HG03354 (cell line): ENCODE results near the gene HCCS.

ENCODE experiments used
- ATAC-seq: cut with Tn5 transposase; IDR thresholded peaks from one replicate; pipeline ENCODE4 v1.9.1; 2021; ENCODE audit warnings: mild to moderate bottlenecking; ENCODE audit not compliant: unreplicated experiment, poor library complexity, severe bottlenecking

The HCCS gene

DNA sequence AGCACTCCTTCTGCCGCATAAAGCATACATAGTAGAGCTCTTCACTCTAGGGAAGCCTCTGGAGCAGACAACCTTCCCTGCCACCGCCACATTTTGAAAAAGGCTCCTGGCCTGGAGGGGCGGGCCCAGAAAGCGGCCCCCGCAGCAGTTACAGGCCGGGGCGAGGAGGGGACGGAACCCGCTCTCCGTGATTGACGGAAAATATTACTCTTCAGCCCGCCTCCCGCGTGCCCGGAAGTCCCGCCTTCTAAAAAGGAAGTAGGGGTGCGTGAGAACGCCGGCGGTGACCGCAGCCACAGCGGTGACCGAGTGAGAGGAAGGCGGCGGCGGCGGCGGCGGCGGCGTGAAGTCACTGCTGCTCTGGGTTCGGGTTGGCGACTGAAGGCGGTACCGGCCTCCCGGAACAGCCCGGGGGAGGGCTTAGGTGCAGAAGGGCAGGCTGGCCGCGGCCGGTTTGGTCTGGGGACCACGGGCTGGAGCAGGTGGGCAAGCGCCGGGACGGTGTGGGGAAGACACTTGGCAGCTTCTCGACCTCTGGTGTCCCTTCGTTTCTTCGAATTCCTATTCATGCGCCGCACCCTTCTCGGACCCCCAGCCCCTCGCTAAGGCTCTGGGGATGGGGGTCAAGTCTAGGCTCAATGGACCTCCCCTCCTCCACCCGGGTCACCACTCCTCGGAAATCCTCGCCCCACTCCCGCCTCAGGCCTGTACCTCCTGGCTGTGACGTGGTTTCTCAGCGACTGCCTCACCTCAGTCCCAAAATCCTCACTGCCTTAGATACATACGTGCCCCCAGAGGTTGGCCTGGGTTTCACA, at the start of gene HCCS:
Gene HCCS (plus strand): TSS at position 296 of the 815 bp plus-strand sequence. CDS start 729 bp downstream, outside the sequence.
- ATAC-seq = peak; percentile 91

DNA sequence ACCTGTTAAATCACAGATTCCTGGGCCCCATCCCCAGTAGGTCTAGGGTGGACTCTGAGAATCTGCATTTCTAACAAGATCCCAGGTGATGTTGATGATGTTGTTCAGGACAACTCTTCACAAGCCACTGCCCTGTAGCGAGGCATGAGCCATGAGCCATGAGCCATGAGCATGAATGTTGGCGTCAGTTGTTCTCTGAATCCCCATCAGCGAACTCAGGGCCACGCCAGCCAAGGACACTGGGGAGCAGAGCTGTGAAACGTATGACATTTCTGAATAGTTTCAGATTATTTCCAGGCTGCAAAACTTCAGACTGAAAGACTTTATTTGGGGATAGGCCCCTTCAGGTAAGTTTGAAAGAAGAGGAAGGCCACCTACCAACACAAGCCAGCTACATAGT, 46.9 kb upstream of the HCCS start:
- no peak for ATAC-seq

DNA sequence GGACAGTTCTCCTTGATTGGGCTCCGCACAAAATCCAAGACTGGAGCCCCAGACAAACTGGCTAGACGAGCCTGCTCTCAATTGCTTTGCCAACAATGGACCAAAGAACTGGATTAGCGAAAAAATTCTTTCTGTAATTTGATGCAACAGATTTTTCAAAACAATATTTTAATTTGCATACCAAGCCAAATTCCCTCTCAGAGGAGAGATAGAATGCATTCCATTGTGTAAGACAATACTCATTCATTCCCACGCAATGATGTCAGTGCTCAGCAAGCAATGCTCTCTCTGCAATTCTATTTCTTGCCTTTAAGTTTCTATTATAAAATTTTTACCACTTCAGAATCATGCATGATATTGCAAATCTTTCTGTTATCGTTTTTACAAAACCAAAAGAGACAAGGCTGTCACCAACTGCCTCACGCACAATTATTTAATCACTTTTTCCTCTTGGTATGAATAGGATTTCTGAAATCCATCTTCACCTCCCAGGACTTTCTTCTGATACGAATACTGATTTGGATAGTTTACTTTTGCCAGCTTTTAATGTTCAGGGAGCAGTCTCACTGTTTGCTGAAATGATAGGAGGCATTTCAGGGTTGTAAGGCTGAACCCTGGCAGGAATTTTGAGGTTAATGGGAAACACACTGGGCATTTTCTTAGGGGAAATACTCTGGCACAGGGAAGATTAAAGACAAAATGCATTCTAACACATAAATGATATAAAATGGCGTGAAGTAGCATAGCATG, 46.1 kb upstream of the HCCS start:
- ATAC-seq = no peak

DNA sequence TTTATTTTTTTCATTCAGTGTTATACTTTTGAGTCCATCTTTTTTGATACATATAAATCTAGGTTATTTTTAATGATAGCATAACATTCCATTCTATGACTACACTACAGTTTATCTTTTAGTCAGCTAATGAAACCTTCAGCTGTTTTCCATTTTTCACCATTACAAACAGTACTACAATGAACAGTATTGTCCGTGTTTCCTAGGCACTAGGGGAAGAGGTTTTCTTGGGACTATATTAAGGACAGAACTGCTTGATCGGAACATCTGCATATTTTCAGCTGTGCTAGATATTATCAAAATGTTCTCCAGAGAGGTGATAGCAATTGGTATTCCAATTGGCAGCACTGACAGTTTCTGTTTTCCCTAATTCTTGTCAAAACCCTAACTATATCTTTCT, 44.3 kb upstream of the HCCS start:
- no peak for ATAC-seq

DNA sequence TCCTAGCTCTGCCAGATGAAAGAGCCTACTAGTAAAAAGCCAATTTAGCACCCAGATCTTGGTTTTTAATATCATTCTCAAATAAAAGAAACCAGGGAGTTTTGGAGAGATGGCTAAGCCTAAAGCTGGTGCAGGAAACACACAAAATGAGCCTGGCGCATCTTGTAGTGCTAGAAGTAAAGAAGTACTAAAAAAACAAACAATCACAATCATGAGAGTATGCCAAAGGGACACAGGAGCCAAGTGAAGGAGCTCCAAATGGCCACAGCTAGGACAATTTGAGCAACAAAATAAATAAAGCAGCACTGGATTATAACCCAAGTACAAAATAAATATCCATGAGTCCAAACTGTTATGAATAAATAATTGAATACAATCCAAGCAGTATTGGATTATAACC, 37.8 kb upstream of the HCCS start:
- ATAC-seq = no peak

DNA sequence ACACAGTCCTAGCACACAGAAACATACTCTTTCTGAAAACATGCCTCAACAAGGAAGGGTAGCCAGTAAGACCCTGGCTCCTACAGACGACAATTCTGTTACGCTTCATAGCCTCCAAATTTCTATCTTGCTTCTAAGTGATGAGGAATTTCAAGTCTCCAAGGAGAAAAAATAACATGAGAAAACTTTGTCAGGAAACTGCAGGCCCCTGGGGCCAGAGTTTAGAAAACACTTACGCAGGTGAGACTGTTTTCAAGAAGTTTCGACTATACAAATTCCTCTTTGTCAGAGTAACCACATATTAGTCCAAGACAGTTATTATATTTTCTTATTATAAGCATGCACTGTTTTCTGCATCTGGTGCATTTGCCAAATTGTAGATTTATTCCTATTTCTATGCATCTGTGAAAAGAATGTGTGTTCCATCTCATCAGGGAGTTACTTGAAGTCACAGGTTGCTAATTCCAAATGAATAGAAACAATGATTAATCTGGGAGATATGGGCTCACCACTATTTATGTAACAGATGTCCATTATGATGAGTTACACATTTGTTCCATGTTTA, 30.3 kb upstream of the HCCS start:
- ATAC-seq = no peak

DNA sequence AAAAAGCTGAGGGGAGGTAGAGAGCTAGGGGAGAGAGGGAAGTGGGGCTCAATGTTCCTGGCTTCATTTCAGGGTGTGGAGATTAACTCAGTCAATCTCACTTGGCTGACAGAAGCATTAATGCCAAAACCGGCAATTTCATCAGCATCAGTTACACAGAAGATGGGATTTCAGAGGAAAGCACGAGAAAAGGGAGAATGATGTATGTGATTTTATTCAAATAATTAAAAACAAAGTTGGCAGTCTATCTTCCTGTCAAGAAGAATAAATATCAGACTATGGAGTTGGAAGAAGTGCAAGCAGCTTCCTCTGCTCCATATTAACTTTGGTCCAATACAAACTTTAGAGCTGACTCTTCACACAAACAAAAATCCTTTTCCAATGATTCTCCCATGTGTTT, 29.6 kb upstream of the HCCS start:
- no peak for ATAC-seq

DNA sequence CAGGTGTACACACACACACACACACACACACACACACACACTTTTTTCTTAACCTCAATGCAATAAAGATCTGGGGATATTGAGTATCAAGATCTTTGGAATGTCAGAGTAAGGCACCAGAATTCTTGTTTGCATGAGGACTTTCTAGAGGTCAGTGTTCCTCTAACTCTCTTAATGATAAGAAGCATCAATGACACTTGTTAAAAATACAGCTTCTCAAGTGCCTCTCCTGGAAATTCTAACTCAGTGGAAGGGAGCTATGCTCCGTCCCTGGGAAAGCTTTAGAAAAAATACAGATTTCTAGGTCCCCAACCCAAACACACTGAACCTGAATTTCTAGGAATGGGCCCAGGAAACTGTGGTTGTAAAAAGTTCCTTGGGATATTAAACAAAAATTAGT, 25.8 kb upstream of the HCCS start:
- ATAC-seq = no peak

DNA sequence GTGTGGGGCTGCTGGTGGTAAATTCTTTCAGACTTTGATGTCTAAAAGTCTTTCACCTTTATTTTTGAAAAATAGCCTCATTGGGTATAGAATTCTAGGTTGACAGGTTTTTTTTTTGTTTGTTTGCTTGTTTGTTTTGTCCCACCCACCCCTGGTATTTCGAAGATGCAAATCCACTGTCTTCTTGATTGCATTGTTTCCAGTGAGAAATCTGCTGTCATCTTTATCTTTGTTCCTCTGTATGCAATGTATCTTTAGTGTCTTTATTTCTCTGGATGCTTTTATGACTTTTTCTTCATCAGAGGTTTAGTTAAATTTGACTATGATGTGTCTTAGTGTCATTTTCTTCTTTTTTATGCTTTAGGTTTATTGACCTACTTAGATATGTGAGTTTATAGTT, 21.3 kb upstream of the HCCS start:
- no peak for ATAC-seq

DNA sequence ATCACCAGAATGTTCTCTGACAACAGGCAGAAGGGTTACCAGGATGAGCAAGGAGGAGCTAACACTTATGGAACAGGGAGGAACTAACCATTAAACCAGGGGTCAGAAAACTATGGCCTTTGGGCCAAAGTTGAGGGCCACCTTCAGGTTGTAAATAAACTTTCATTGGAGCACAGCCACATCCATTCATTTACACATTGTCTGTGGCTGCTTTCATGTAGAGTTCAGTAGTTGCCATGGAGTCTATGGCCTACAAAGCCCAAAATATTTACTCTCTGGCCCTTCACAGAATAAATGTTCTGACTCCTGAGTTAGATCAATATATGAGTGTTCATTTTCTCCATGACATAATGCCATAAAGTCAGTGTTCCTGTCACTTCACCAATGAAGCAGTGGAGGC, 13.2 kb upstream of the HCCS start:
- no peak for ATAC-seq

DNA sequence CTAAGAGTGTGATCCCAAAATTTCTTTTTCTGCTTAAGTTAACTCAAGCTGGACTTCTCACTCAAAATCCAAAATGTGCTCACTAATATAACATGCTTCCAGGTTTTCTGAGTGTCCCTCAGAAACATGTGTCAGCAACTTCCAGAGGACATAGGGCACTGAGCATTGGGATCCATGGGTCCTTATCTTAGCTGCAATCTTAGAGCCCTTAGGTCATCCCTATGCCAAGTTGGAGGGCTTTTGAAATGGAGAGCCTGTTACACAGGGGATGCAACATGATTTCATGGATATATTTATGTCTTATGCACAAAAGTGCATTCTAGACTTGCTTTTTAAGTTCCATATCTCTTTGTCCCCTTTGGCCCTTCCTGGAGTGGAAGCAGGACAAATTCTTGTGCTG, 11.7 kb upstream of the HCCS start:
- ATAC-seq = no peak

DNA sequence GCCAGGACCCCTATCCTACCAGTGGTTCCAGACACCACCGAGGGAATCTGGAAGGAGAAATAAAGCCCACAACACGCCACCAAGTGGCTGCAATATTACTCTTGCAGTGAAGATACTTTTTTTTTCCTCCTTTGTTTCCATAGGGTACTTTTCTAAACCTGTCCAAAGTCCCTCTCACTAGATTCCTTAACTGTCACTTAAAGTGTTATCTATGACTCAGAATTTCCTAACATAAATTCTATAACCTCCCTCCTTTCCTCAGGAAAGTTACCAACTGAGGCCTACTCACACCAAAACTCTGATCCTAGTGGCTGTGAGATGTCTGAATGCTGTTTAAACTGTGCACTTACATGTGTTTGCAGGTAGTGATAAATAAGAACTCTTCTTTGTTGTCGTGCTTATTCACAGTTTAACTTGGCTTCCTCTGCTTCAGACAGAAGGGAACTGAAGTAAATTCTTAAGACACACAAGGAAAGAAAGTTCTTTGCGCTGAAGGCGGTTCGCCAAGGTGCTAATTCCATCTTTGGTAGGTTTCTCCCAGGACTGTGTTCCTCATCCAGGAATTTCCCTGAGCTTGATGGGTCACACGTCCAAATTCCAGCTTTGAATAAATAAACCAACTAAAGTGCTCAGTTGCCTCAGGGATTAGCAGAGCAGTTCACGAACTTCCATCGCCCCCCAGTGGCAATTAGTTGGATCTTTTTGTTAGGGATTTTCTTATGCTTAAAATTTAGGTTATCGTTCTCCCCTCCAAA, 10.7 kb upstream of the HCCS start:
- ATAC-seq = no peak

DNA sequence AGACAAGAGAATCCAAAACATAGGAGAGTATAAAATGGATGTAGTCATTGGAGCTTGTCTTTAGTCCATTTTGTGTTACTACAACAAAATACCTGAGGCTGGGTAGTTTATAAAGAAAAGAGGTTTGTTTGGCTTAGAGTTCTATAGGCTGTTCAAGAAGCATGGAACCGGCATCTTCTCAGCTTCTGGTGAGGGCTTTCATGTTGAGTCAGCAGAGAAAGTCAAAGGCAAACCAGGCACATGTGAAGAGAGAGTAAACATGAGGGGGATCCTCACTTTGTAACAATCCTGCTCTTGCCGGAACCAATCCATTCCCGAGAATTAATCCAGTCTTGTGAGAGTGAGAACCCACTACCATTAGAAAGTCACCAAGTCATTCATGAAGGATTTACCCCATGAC, 8.1 kb upstream of the HCCS start:
- no peak for ATAC-seq

DNA sequence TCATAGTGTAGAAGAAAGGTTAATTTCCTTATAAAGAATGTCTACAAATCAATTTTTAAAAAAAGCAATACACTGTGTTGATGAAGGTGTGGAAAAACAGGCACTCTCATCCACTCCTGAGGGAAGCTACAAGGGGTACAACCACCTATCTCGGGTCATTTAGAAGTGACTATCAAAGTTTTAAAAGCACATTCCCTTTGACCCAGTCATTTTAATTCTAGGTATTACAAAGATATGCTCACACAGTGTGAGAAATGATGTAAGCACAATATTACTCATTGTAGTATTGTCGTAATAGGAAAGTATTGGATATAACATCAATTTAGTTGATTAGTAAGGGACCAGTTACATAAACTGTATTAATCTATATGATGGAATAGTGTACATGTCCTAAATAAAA, 7.4 kb upstream of the HCCS start:
- ATAC-seq = no peak

DNA sequence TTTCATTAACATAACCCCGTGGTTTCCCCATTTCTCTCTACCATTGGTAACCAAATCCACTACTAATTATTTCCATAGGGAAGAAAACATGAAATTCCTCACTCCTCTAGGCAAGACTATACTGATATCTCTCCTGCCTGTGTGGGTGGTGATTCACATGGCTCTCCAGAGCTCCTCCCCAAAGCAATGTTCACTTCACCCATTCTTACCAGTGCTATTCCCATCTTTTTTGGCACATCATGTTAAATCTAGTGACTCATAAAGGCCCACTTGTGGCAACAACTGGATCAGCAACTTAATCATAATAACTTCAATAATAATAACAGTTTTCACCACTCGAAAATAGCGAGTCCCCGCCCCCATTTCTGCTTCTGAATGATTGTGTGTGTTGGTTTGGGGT, 6.1 kb upstream of the HCCS start:
- ATAC-seq = no peak

DNA sequence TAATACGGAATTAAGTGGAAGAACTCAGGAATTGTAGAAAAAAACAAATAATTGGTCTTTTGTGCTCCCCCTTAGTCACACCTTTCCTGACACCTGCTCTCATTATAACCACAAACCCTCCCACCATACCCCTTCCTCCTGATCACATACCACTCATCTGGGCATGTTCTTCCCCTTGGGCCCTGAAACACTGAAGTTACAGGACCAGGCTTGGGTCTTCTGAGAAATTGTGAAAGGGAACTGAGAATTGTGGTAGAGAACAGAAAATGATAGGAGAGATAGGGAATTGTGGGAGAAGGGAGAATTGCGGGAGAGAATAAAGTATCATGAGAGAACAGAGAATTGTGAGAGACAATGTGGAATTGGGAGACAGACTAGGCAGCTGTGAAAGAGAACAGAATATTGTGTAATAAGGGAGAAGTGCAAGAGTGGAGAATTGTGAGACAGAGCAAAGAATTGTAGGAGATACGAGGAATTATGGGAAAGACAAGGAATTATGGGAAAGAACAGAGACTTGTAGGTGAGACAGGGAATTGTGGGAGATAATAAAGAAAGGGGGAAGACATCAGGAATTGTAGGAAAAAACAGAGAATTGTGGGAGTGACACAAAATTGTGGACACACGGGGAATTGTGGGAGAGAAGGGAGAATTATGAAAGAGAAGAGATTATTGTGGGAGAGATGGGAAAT, 2.7 kb upstream of the HCCS start:
- ATAC-seq = no peak

DNA sequence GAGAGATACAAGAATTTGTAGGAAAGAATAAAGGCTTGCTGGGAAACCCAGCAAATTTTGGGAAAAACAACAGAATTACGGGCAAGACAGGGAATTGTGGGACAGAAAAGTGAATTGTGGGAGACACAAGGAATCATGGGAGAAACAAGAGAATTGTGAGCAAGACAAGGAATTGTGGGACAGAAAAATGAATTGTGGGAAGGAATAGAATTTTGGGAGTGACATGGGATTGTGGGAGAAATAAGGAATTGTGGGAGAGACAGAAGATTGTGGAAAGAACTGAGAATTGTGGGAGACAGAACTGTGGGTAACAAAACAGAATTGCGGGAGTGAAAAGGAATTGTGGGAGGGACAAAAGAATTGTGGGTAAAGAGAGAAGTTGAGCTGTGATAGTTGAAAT, 1.2 kb upstream of the HCCS start:
- no peak for ATAC-seq

DNA sequence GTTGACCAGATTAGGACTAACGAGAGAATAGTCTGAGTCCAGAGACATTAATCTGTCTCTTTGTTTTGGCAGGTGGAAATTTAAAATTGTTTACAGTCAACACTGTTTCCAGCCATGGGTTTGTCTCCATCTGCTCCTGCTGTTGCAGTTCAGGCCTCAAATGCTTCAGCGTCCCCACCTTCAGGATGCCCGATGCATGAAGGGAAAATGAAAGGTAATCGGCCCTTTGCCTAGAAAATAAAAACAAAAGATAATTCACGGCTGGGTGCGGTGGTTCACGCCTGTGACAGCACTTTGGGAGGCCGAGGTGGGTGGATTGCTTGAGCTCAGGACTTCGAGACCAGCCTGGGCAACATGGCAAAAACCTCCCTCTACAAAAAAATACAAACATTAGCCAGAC, 815 bp downstream of the HCCS start:
- no peak for ATAC-seq

DNA sequence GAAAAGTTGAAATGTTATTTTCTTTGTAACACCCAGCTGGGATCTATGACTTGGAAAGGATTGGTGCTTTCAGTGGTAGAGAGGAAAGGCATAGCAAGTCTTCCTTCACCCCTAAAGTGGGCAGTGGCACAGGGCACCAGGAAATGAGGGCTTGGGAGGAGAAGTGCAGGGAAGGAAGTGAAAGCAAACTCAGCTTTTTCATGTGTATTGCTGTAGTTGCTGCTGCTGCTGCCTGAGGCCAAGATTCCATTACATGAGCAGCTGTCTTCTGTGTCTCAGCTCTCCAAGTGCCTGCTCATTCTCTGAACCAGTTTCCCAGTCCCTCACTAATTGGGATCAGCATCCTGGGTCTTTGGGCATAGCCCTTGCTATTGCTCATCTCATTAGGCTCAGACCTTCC, 2.6 kb downstream of the HCCS start:
- no peak for ATAC-seq

DNA sequence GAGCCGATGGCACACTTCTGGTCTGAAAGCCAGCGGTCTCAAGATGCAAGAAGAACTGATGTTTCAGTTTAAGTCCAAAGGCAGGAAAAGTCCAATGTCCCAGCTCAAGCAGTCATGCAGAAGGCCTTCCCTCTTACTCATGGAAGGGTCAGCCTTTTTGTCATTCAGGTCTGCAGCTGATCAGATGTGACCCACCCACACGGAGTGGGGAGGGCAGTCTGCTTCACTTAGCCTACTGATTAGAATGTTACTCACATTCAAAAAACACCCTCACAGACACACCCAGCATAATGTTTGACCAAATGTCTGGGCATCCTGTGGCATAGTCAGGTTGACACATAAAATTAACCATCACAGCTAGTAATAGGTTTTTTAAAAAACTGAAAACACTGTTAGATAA, 6.6 kb downstream of the HCCS start:
- no peak for ATAC-seq
